H9 (cell line): ENCODE data around the gene SCAF8. TPM values are rescaled to one million over a fixed set of nuclear protein-coding genes. Genes with fewer than 3 reads are reported as not detected.

Experiments
- DNase-seq: peaks from one replicate; pipeline ENCODE4 v3.0.0-alpha.2; 2017
- H2AFZ ChIP-seq: one replicate; pipeline ENCODE4 v1.6.1; 2013; ENCODE audit warnings: mild to moderate bottlenecking, low read length, control low read depth, moderate library complexity
- H2AK5ac ChIP-seq: 2 replicates; pipeline ENCODE4 v1.6.1; 2013; ENCODE audit warnings: low read length, control low read depth, mixed read lengths; ENCODE audit not compliant: insufficient read length
- H2BK120ac ChIP-seq: one replicate; pipeline ENCODE4 v1.6.1; 2013; ENCODE audit warnings: low read depth, mild to moderate bottlenecking, low read length, control low read depth, inconsistent platforms; ENCODE audit not compliant: poor library complexity, severe bottlenecking
- H2BK12ac ChIP-seq: 2 replicates; pipeline ENCODE4 v1.6.1; 2013; ENCODE audit warnings: low read length, control low read depth, mixed read lengths, low read depth; ENCODE audit not compliant: insufficient read length
- H2BK15ac ChIP-seq: 2 replicates; pipeline ENCODE4 v1.6.1; 2013; ENCODE audit warnings: low read depth, low read length, control low read depth
- H2BK20ac ChIP-seq: one replicate; pipeline ENCODE4 v1.6.1; 2013; ENCODE audit warnings: low read depth, mild to moderate bottlenecking, low read length, control low read depth, inconsistent platforms; ENCODE audit not compliant: poor library complexity, severe bottlenecking
- H2BK5ac ChIP-seq: 2 replicates; pipeline ENCODE4 v1.6.1; 2013; ENCODE audit warnings: low read length, control low read depth, mixed read lengths; ENCODE audit not compliant: insufficient read length
- H3K14ac ChIP-seq: 2 replicates; pipeline ENCODE4 v1.6.1; 2013; ENCODE audit warnings: low read length, control low read depth; ENCODE audit not compliant: insufficient read depth
- H3K18ac ChIP-seq: 2 replicates; pipeline ENCODE4 v1.6.1; 2013; ENCODE audit warnings: low read depth, mild to moderate bottlenecking, mixed read lengths, low read length, control low read depth; ENCODE audit not compliant: insufficient read length
- H3K23ac ChIP-seq: 2 replicates; pipeline ENCODE4 v1.6.1; 2013; ENCODE audit warnings: low read length, control low read depth, mixed read lengths, low read depth; ENCODE audit not compliant: insufficient read length
- H3K23me2 ChIP-seq: 2 replicates; pipeline ENCODE4 v1.6.1; 2013; ENCODE audit warnings: low read depth, mild to moderate bottlenecking, mixed read lengths, low read length, control low read depth; ENCODE audit not compliant: insufficient read length, poor library complexity, severe bottlenecking
- H3K27ac ChIP-seq: 2 replicates; pipeline ENCODE4 v1.5.1; 2013; ENCODE audit warnings: low read length, control low read depth, mixed read lengths, low read depth; ENCODE audit not compliant: insufficient read length
- H3K27me3 ChIP-seq: 2 replicates; pipeline ENCODE4 v1.6.1; 2013; ENCODE audit warnings: low read length, control low read depth, inconsistent platforms; ENCODE audit not compliant: insufficient read depth
- H3K4ac ChIP-seq: 2 replicates; pipeline ENCODE4 v1.6.1; 2013; ENCODE audit warnings: low read depth, mild to moderate bottlenecking, control low read depth, inconsistent platforms, low read length, moderate library complexity
- H3K4me1 ChIP-seq: 2 replicates; pipeline ENCODE4 v1.6.1; 2013; ENCODE audit warnings: low read length, control low read depth, inconsistent platforms; ENCODE audit not compliant: insufficient read depth
- H3K4me2 ChIP-seq: 2 replicates; pipeline ENCODE4 v1.6.1; 2013; ENCODE audit warnings: low read length, control low read depth, mixed read lengths; ENCODE audit not compliant: insufficient read length, insufficient read depth
- H3K56ac ChIP-seq: 2 replicates; pipeline ENCODE4 v1.6.1; 2013; ENCODE audit warnings: low read depth, mild to moderate bottlenecking, mixed read lengths, low read length, control low read depth; ENCODE audit not compliant: insufficient read length
- H3K79me1 ChIP-seq: 2 replicates; pipeline ENCODE4 v1.6.1; 2013; ENCODE audit warnings: low read depth, mild to moderate bottlenecking, moderate library complexity, low read length, control low read depth, inconsistent platforms; ENCODE audit not compliant: insufficient read depth, poor library complexity, severe bottlenecking
- H3K79me2 ChIP-seq: 2 replicates; pipeline ENCODE4 v1.6.1; 2013; ENCODE audit warnings: low read length, control low read depth, inconsistent platforms; ENCODE audit not compliant: insufficient read depth
- H3K9ac ChIP-seq: 2 replicates; pipeline ENCODE4 v1.6.1; 2013; ENCODE audit warnings: low read length, control low read depth, mixed read lengths; ENCODE audit not compliant: insufficient read length; ENCODE audit errors: extremely low read depth
- H3K9me3 ChIP-seq: one replicate; pipeline ENCODE4 v1.6.1; 2013; ENCODE audit warnings: low read depth, low read length, inconsistent platforms; ENCODE audit not compliant: control insufficient read depth
- H3T11ph ChIP-seq: one replicate; pipeline ENCODE4 v1.6.1; 2013; ENCODE audit warnings: mild to moderate bottlenecking, low read length, control low read depth, inconsistent platforms
- H4K20me1 ChIP-seq: one replicate; pipeline ENCODE4 v1.6.1; 2013; ENCODE audit not compliant: control insufficient read depth, insufficient read length, insufficient read depth
- H4K5ac ChIP-seq: 2 replicates; pipeline ENCODE4 v1.6.1; 2013; ENCODE audit warnings: low read depth, mild to moderate bottlenecking, mixed read lengths, low read length, control low read depth; ENCODE audit not compliant: insufficient read length
- H4K8ac ChIP-seq: replicated peaks from 2 replicates; pipeline ENCODE4 v1.6.1; 2013; ENCODE audit warnings: low read length, control low read depth, mixed read lengths, low read depth; ENCODE audit not compliant: insufficient read length
- H4K91ac ChIP-seq: 2 replicates; pipeline ENCODE4 v1.6.1; 2013; ENCODE audit warnings: low read depth, mild to moderate bottlenecking, moderate library complexity, mixed read lengths, low read length, control low read depth; ENCODE audit not compliant: insufficient read length
- H3K27ac Mint-ChIP-seq, 3 experiments: 2 replicates in 2 of 3; 3 replicates in 1 of 3; pipeline ENCODE4 v1.8.0; 2020 to 2021; ENCODE audit warnings: mixed read lengths in 3 of 3, mild to moderate bottlenecking in 1 of 3, moderate library complexity in 1 of 3
- H3K27me3 Mint-ChIP-seq: 2 replicates; pipeline ENCODE4 v1.8.0; 2021; ENCODE audit warnings: low read depth, mild to moderate bottlenecking, moderate library complexity, mixed read lengths
- H3K36me3 Mint-ChIP-seq, 3 experiments: 2 replicates in 2 of 3; 3 replicates in 1 of 3; pipeline ENCODE4 v1.8.0; 2020 to 2021; ENCODE audit warnings: low read depth in 3 of 3, mixed read lengths in 3 of 3; ENCODE audit not compliant: insufficient read depth in 1 of 3
- H3K4me1 Mint-ChIP-seq, 2 experiments: 2 replicates each; pipeline ENCODE4 v1.8.0; 2020; ENCODE audit warnings: mixed read lengths in 2 of 2
- H3K4me3 Mint-ChIP-seq, 2 experiments: 2 replicates in 1 of 2; 3 replicates in 1 of 2; pipeline ENCODE4 v1.8.0; 2020 to 2021; ENCODE audit warnings: mild to moderate bottlenecking in 2 of 2, mixed read lengths in 2 of 2, moderate library complexity in 1 of 2
- H3K9me3 Mint-ChIP-seq, 2 experiments: 2 replicates in 1 of 2; 3 replicates in 1 of 2; pipeline ENCODE4 v1.8.0; 2020; ENCODE audit warnings: mild to moderate bottlenecking in 2 of 2, mixed read lengths in 2 of 2, moderate library complexity in 1 of 2
- WGBS: extraction: QIAGEN DNeasy Blood & Tissue Kit; methylation state at CpG from one replicate; pipeline ENCODE4 v1.1.7; 2013; ENCODE audit warnings: missing lambda C conversion rate, low lambda C conversion rate, mixed read lengths; ENCODE audit not compliant: insufficient read length; ENCODE audit errors: extremely low coverage; 5-methylcytosine and 5-hydroxymethylcytosine counted together
- total RNA-seq: library from RNA; stranded (reverse); gene quantifications from 2 replicates; pipeline ENCODE4 v1.2.1, GENCODE V29; 2021
- TF ChIP-seq, protein P1 (sequence below): fragments of 200-600 bp; sonication (generic); conservative IDR thresholded peaks from 3 replicates; pipeline ENCODE4 v1.8.0; 2021; ENCODE audit warnings: antibody characterized with exemption, mild to moderate bottlenecking

Gene SCAF8
- total RNA-seq, 1 experiment from 2014 or later: 78.5 TPM

DNA sequence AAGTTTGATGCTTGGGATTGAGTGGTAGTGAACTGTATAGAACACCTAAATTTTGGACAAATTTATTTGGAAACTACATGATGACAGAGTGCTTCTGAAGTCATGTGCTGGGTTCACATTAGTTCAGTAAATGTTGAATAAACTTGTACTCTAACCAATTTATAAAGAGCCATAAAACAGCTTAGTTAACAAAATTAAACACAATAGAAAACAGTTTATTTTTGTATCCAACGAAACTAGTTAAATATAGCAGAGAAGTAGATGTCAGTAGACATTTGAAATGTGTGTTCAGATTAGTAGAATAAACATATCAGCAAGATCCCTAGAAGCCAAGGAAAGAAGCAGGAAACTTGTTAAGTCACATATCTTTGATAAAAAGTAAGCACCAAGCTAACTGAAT lies 32.1 kb downstream of the SCAF8 start:
- Mint-ChIP-seq H3K27me3 (no peaks in the 10 kb centered on the region), H3K4me3 (no peak overlapping the region), H3K36me3 (no peaks in the 10 kb centered on the region), H3K27ac (no peak overlapping the region), H3K4me1 (peaks cover 33 to 36% of the 10 kb centered on the region in 2 experiments), H3K9me3 (no peaks in the 10 kb centered on the region)
- peaks cover 12% of the 10 kb centered on the region for H3K79me1 ChIP-seq
- no peak overlapping the region for H2BK15ac ChIP-seq
- H3K27ac ChIP-seq: no peak overlapping the region
- H3K14ac ChIP-seq: no peak overlapping the region
- H3K4ac ChIP-seq: no peak overlapping the region
- no peaks in the 10 kb centered on the region for H3K27me3 ChIP-seq
- no peak overlapping the region for H2BK120ac ChIP-seq
- H2BK5ac ChIP-seq: no peak overlapping the region
- no peak overlapping the region for H3K23ac ChIP-seq
- no peak overlapping the region for H4K5ac ChIP-seq
- H2AFZ ChIP-seq: no peak overlapping the region
- WGBS: no CpG with 5 or more reads among the region's 1 CpG
- no peak overlapping the region for H3K56ac ChIP-seq
- H3K4me1 ChIP-seq: peaks cover 2% of the 10 kb centered on the region; the same call in 1 of the 2 replicates
- H3K79me2 ChIP-seq: peaks cover 60% of the 10 kb centered on the region
- H2BK20ac ChIP-seq: no peak overlapping the region
- no peak overlapping the region for H2AK5ac ChIP-seq
- no peak overlapping the region for H2BK12ac ChIP-seq
- DNase-seq: no peak
- H3T11ph ChIP-seq: no peak overlapping the region
- no peak overlapping the region for H4K8ac ChIP-seq
- no peaks in the 10 kb centered on the region for H3K9me3 ChIP-seq
- no peak overlapping the region for H3K9ac ChIP-seq
- TF ChIP-seq, protein P1, sequence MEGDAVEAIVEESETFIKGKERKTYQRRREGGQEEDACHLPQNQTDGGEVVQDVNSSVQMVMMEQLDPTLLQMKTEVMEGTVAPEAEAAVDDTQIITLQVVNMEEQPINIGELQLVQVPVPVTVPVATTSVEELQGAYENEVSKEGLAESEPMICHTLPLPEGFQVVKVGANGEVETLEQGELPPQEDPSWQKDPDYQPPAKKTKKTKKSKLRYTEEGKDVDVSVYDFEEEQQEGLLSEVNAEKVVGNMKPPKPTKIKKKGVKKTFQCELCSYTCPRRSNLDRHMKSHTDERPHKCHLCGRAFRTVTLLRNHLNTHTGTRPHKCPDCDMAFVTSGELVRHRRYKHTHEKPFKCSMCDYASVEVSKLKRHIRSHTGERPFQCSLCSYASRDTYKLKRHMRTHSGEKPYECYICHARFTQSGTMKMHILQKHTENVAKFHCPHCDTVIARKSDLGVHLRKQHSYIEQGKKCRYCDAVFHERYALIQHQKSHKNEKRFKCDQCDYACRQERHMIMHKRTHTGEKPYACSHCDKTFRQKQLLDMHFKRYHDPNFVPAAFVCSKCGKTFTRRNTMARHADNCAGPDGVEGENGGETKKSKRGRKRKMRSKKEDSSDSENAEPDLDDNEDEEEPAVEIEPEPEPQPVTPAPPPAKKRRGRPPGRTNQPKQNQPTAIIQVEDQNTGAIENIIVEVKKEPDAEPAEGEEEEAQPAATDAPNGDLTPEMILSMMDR: no peak
- no peaks in the 10 kb centered on the region for H4K20me1 ChIP-seq
- no peaks in the 10 kb centered on the region for H3K23me2 ChIP-seq
- no peak overlapping the region for H3K4me2 ChIP-seq
- H3K18ac ChIP-seq: no peak overlapping the region
- H4K91ac ChIP-seq: no peak overlapping the region
